SU-DHL-6 (cell line): ENCODE results near the gene MYDGF.

Experiments
- CTCF ChIP-seq: fragments of 200-600 bp; sonication (generic); IDR thresholded peaks from one replicate; pipeline ENCODE4 v1.5.1; 2017; ENCODE audit warnings: antibody characterized with exemption, mild to moderate bottlenecking, low read length, moderate library complexity; ENCODE audit not compliant: insufficient read depth, poor library complexity, severe bottlenecking
- EZH2phosphoT487 ChIP-seq: fragments of 200-600 bp; sonication (generic), shearing (Covaris generic); conservative IDR thresholded peaks from 2 replicates; pipeline ENCODE4 v1.6.1; 2018; ENCODE audit warnings: mild to moderate bottlenecking, antibody characterized with exemption, low read length, moderate library complexity, mixed read lengths

- no peak for TF ChIP-seq CTCF
- no peak for TF ChIP-seq EZH2phosphoT487
Observed at GRCh38 chr19:4704317-4704673, 34.2 kb upstream of the MYDGF start.
